Head of caudate nucleus (tissue), 42 donors: ENCODE results near the gene TFAP2D.

Experiments used
- DNase-seq, 42 donors: peaks; one replicate each; pipeline versions ENCODE4 v3.0.0 to v3.0.0-alpha.2; 2020 to 2021; ENCODE audit warnings: mixed read lengths in 7 of 42
- intact Hi-C: fragments of 100-400 bp; cut with DNase I; formaldehyde crosslinking; loops from one replicate; pipeline ENCODE4 v1.15.0; 2022

Gene TFAP2D

DNA sequence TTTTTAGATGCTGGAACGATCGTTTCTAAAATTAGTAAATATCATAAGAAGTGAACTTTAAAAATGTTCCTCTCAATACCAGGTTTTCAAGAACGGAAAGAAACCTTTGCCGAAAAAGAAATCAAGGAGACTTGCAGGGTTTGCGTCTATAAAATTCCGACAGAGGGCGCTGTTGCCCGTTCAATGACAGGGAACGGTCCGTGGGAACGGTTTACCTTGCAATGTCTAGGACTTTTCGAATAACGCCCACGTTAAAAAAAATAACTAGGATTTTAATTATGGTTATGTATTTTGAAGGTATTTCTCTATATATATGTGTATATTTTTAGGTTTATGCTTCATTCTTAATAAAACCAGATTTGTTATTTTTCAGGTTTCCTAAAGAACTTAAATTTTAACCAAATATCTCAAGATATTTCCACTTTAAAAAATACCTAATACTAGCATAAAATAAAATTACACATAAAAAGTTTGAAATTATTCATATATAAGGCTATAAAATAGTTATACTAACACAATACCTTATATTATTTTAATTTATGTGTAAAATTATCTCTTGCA is 102.9 kb downstream of the TFAP2D start:
- intact Hi-C loops: loop anchor here (5.0 kb wide), 1 partner anchor 726 kb away; no protein-coding TSS in a partner anchor
- peak; percentile 41 to 90 (median 80) for DNase-seq

DNA sequence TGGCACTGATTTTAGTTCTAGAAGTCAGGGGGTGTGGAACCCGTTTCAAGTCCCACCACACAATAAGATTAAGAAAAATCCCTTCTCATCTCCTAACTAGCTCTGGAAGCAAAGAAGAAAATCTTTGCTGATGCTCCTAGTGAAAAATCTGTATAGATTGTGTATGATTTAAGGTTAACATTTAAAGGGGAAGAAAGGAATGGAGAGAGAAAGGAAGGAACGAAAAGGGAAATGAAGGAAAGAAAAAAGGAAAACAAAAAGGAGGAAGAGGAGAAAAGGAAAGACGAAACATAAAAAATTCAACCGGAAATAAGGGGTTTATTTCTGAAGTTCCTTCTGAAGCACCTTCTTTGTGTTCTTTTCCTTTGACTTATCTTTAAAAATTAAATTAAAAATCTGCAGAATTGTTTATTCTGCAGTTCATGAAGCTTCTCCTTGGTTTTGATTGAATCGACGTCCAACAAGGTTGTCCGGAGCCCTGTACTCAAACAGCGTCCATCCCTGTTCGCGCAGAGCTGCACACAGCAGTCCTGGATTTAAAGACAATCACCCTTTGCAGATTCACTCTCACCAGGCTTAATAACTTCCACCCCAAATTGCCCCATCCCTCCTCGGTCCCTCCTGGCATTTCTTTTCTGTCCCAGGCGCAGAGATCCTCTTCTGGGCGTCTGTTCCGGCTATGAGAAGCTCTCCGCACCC is 103.8 kb downstream of the TFAP2D start:
- intact Hi-C loops: loop anchor here (5.0 kb wide), 1 partner anchor 725 kb away; no protein-coding TSS in a partner anchor
- no peak for DNase-seq

DNA sequence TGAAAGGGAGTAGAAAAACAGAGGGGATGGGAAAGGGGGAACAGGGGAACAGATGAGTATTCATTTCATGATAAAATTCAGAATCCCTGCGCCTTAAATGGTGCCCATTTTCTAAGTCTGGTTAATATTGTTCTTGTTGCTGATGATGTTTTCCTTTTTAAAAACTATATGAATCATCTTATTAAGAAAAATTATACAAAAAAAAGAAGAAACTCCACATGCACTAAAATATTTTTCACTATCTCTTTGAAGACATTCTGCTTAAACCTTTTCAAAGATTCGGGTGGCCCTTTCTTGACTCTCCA is 104.3 kb downstream of the TFAP2D start:
- DNase-seq: no peak
- intact Hi-C loops: loop anchor here (5.0 kb wide), 1 partner anchor 725 kb away; no protein-coding TSS in a partner anchor

DNA sequence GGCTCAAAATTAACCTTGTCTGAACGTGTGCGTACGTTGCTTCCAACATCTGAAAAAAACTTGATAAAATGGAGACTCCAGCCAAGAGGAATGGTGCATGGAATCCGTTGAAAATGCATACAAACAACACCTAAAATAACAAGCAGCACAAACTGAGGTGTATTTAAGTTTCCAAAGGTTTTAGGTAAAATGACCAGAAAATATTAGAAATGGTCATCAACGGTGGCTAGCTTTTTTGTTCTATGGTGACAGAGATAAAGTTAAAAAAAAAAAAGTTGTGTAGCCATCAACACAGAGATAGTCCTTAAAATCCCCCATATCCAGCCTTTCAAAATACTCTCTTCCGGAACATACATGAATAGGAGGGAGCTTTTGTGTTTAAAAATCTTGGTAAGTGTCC is 104.7 kb downstream of the TFAP2D start:
- no peak for DNase-seq
- intact Hi-C loops: loop anchor here (5.0 kb wide), 1 partner anchor 724 kb away; no protein-coding TSS in a partner anchor

DNA sequence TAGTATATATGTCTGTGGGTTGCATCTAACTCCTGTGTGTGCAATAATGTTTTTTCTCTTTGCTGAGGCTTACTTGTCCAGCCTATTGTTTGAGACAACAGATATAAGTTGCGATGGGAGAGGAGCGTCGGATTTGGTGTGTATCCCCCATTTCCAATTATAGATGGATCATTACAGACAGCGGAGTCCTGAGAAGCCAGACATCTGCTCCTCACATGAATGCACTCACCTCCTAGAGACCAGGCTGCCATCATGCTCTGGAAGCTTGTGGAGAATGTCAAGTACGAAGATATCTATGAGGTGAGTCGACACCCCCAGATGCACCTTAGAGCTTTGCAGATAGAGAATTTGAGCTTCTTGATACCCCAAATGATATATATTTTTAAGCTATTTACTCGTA is 105.3 kb downstream of the TFAP2D start, which contains the start of gene TFAP2B:
Gene TFAP2B, plus strand, starts transcription at position 199 of the 400 bp plus-strand sequence. Its CDS starts 21 bp downstream, at position 220.
- DNase-seq: no peak
- intact Hi-C loops: loop anchor here (5.0 kb wide), 1 partner anchor 724 kb away; no protein-coding TSS in a partner anchor

DNA sequence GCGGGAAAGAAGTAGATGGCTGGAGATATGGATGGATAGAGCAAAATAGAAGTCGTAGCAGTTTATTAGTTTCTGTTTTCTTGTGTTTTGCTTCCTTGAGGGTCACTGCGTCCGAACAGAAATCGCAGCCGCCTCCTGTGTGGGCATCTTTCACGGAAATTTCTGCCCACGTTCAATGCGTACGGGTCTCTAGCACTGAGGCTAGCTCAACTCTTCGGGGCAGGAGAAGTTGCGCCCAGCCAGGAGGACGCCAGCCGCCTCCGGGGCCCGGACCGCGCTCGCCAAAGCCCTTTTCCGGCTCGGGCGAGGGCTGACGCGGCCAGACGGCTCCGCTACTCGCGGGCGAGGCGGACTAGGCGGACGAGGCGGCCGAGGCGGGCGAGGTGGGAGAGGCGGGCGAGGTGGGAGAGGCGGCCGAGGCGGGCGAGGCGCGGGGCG is 106.2 kb downstream of the TFAP2D start:
- intact Hi-C loops: loop anchor here (5.0 kb wide), 1 partner anchor 723 kb away; no protein-coding TSS in a partner anchor
- DNase-seq: no peak

DNA sequence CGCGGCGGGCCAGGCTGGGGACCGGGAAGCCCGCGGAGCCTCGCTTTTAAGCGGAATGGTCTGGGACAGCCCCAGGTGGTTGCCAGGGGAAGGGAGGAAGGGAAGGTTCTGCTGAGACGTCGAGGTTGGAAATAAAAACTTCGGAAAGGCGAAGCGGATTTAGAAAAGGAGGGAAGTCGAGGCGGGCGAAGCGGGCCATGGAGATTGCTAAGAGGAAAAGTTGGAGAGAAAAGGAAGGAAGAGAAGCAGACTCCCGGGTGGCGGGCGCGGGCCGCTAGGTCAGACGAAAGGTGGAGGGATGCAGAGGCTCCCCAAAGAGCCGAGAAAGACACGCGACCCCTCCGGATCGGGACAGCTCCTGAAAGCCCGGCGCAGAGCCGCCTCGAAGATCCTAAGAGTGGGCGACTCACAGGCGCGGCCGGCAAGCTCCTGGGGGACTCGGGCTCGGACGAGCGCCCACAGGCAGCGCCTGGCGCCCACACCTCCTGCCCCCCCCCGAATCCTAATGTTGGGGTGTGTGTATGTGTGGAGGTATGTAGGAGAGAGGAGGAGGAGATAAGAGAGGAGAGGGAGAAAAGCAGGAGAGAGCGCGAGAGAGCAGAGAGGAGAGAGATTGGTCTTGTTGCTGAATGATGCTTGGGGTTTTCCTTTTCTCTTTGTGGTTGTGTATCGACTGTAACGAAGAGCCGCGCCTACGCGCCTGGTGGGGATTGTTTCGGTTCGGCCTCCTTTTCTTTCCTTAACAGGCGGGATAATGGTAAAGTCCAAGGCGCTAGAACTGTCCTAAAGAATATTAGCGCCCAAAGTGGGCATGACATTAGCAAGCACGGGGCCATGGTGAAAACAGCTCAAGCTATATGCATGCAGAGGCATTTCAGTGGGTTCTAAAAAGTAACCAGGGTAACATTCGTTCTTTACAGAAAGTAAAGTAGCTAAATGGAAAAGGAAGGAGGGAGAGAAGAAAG is 106.9 kb downstream of the TFAP2D start:
- intact Hi-C loops: loop anchor here (5.0 kb wide), 1 partner anchor 722 kb away; no protein-coding TSS in a partner anchor
- DNase-seq: no peak

DNA sequence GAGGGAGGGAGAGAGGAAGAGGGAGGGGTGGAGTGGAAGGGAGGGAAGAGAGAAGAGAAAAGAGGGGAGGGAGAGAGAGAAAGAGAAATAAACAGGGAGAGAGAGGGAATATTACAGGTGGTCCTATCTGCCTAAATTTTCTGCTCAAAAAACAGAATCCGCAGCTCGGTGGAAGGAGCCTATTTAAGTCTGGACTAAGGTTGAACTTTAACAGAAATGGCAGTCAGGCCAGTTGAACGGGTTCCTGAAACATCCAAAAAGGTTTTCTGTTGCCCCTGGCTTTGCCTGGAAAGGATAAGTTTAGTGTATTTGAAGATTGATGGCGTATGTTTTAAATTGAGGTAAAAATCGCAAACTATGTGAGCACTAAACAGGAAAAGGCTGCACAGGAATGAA is 107.5 kb downstream of the TFAP2D start:
- DNase-seq: no peak
- intact Hi-C loops: no loop called here

DNA sequence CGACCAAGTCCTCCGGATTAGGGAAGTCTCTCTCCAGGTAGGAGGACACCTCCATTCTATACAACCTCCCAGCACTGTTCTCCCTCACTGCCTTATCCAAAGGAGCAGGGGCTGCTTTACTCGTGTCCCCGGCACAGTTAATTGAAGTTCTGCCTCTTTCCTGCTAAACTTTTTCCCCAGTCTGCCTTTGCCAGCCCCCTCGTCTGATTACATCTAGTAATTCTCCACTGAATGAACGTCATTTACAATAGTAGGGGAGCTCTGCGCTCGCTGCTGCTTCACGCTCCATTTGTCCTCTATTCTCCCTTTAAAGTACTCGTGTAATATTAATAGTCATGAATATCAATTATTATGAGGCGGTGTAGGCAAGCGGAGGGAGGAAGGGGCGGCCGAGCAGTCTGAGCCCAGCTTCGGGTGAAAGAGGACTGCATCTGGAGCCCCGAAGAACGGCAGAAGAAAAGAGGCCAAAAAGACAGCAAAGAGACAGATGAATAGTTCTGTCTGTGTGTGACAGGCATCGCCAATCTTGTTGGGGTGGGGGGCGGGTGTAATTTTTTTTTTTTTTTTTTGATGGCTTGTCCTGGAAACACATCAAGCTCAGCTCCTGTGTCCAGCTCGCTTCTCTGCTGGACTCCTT is 108.2 kb downstream of the TFAP2D start:
- intact Hi-C loops: no loop called here
- no peak for DNase-seq

DNA sequence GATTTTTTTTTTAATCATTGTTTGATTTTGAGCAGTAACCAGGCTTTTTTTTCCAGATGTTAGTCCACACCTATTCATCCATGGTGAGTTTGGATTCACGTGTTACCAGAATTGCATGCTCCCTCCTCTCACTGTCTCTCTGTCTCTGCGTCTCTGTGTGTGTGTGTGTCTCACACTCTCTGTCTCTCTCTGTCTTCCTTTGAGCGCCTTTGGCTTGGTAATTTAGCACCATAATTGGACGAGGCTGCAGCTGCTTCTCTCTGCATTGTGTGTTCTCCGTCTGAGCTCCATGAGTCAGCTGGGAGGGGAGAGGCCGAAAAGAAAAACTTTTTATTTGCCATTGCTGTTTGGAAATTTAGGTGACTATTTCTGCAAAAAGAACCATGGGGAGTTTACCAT is 108.8 kb downstream of the TFAP2D start:
- DNase-seq: no peak
- intact Hi-C loops: no loop called here
